Measurements from ENCODE around the gene ACSBG1.
A peak's percentile ranks its signal among the peaks of the same experiment; 100 is the strongest.

ACSBG1 gene

GRCh38 chr15:78265137-78265460 lies 30.7 kb upstream of the ACSBG1 start:
- Histone ChIP-seq H3K9me3 (ENCODE audit: control insufficient read depth, low read length) (no peaks in the 10 kb centered on the region), H3K36me3 (ENCODE audit: control insufficient read depth, insufficient read depth, low read length) (no peaks in the 10 kb centered on the region), H3K4me1 (ENCODE audit: control insufficient read depth, insufficient read depth, low read length, poor library complexity, severe bottlenecking) (no peaks in the 10 kb centered on the region), H3K27ac (ENCODE audit: low read depth, low read length, severe bottlenecking) (no peak overlapping the region), H3K4me3 (ENCODE audit: extremely low read depth, insufficient read depth, low read length, poor library complexity, severe bottlenecking) (peak overlapping the region; percentile 27)
- 82 to 87% methylated on average over 6 to 12 of the region's 12 CpGs for WGBS, 2 experiments (ENCODE audit: insufficient coverage in 2 of 2)

- Histone ChIP-seq H3K27ac (ENCODE audit: low read depth, low read length, severe bottlenecking) (no peak within 1 kb of the TSS), H3K4me3 (ENCODE audit: extremely low read depth, insufficient read depth, low read length, poor library complexity, severe bottlenecking) (peak within 1 kb of the TSS; percentile 27), H3K9me3 (ENCODE audit: control insufficient read depth, low read length) (no peaks in the 10 kb centered on the region), H3K36me3 (ENCODE audit: control insufficient read depth, insufficient read depth, low read length) (no peaks in the 10 kb centered on the region), H3K4me1 (ENCODE audit: control insufficient read depth, insufficient read depth, low read length, poor library complexity, severe bottlenecking) (no peaks in the 10 kb centered on the region)
- WGBS, 2 experiments (ENCODE audit: insufficient coverage in 2 of 2): 41 to 46% methylated on average over 60 to 88 of the region's 107 CpGs
Measured at GRCh38 chr15:78264304-78265136, 30.2 kb upstream of the ACSBG1 start, which contains the start of gene DNAJA4. Gene DNAJA4, plus strand, starts transcription at chr15:78264562. Its CDS starts 202 bp downstream, at chr15:78264764.

- 89 to 91% methylated on average over 23 of the region's 23 CpGs for WGBS, 2 experiments (ENCODE audit: insufficient coverage in 2 of 2)
Measured at GRCh38 chr15:78263907-78264303, 29.5 kb upstream of the ACSBG1 start.

GRCh38 chr15:78263351-78263781 lies 29.0 kb upstream of the ACSBG1 start:
- 95 to 96% methylated on average over 5 to 7 of the region's 7 CpGs for WGBS, 2 experiments (ENCODE audit: insufficient coverage in 2 of 2)
- Histone ChIP-seq H3K27ac (ENCODE audit: low read depth, low read length, severe bottlenecking) (no peak overlapping the region), H3K4me1 (ENCODE audit: control insufficient read depth, insufficient read depth, low read length, poor library complexity, severe bottlenecking) (no peaks in the 10 kb centered on the region), H3K9me3 (ENCODE audit: control insufficient read depth, low read length) (no peaks in the 10 kb centered on the region), H3K36me3 (ENCODE audit: control insufficient read depth, insufficient read depth, low read length) (no peaks in the 10 kb centered on the region), H3K4me3 (ENCODE audit: extremely low read depth, insufficient read depth, low read length, poor library complexity, severe bottlenecking) (no peak overlapping the region)

More at GRCh38 chr15:78263907-78264303, 29.5 kb upstream of the ACSBG1 start:
- H3K9me3 ChIP-seq (ENCODE audit: control insufficient read depth, low read length): no peaks in the 10 kb centered on the region
- no peaks in the 10 kb centered on the region for H3K4me1 ChIP-seq (ENCODE audit: control insufficient read depth, insufficient read depth, low read length, poor library complexity, severe bottlenecking)
- no peaks in the 10 kb centered on the region for H3K36me3 ChIP-seq (ENCODE audit: control insufficient read depth, insufficient read depth, low read length)
- H3K27ac ChIP-seq (ENCODE audit: low read depth, low read length, severe bottlenecking): no peak overlapping the region
- no peak overlapping the region for H3K4me3 ChIP-seq (ENCODE audit: extremely low read depth, insufficient read depth, low read length, poor library complexity, severe bottlenecking)

- Histone ChIP-seq H3K4me3 (ENCODE audit: extremely low read depth, insufficient read depth, low read length, poor library complexity, severe bottlenecking) (no peak overlapping the region), H3K36me3 (ENCODE audit: control insufficient read depth, insufficient read depth, low read length) (no peaks in the 10 kb centered on the region), H3K4me1 (ENCODE audit: control insufficient read depth, insufficient read depth, low read length, poor library complexity, severe bottlenecking) (no peaks in the 10 kb centered on the region), H3K27ac (ENCODE audit: low read depth, low read length, severe bottlenecking) (no peak overlapping the region), H3K9me3 (ENCODE audit: control insufficient read depth, low read length) (no peaks in the 10 kb centered on the region)
- 93 to 100% methylated on average over 2 to 3 of the region's 3 CpGs for WGBS, 2 experiments (ENCODE audit: insufficient coverage in 2 of 2)
Measured at GRCh38 chr15:78261062-78261461, 26.7 kb upstream of the ACSBG1 start.

- no peak overlapping the region for H3K27ac ChIP-seq (ENCODE audit: low read depth, low read length, severe bottlenecking)
- 33 to 54% methylated on average over 1 of the region's 2 CpGs for WGBS, 2 experiments (ENCODE audit: insufficient coverage in 2 of 2)
- H3K9me3 ChIP-seq (ENCODE audit: control insufficient read depth, low read length): no peaks in the 10 kb centered on the region
- H3K4me3 ChIP-seq (ENCODE audit: extremely low read depth, insufficient read depth, low read length, poor library complexity, severe bottlenecking): no peak overlapping the region
- H3K36me3 ChIP-seq (ENCODE audit: control insufficient read depth, insufficient read depth, low read length): no peaks in the 10 kb centered on the region
- H3K4me1 ChIP-seq (ENCODE audit: control insufficient read depth, insufficient read depth, low read length, poor library complexity, severe bottlenecking): no peaks in the 10 kb centered on the region
Measured at GRCh38 chr15:78260489-78260888, 26.1 kb upstream of the ACSBG1 start.

GRCh38 chr15:78259232-78259631 lies 24.9 kb upstream of the ACSBG1 start:
- no peak overlapping the region for H3K4me3 ChIP-seq (ENCODE audit: extremely low read depth, insufficient read depth, low read length, poor library complexity, severe bottlenecking)
- no peaks in the 10 kb centered on the region for H3K36me3 ChIP-seq (ENCODE audit: control insufficient read depth, insufficient read depth, low read length)
- no peak overlapping the region for H3K27ac ChIP-seq (ENCODE audit: low read depth, low read length, severe bottlenecking)
- no peaks in the 10 kb centered on the region for H3K9me3 ChIP-seq (ENCODE audit: control insufficient read depth, low read length)
- no peaks in the 10 kb centered on the region for H3K4me1 ChIP-seq (ENCODE audit: control insufficient read depth, insufficient read depth, low read length, poor library complexity, severe bottlenecking)
- WGBS, 2 experiments (ENCODE audit: insufficient coverage in 2 of 2): 87 to 91% methylated on average over 3 of the region's 3 CpGs

- Histone ChIP-seq H3K36me3 (ENCODE audit: control insufficient read depth, insufficient read depth, low read length) (no peaks in the 10 kb centered on the region), H3K9me3 (ENCODE audit: control insufficient read depth, low read length) (no peaks in the 10 kb centered on the region), H3K27ac (ENCODE audit: low read depth, low read length, severe bottlenecking) (no peak overlapping the region), H3K4me1 (ENCODE audit: control insufficient read depth, insufficient read depth, low read length, poor library complexity, severe bottlenecking) (no peaks in the 10 kb centered on the region), H3K4me3 (ENCODE audit: extremely low read depth, insufficient read depth, low read length, poor library complexity, severe bottlenecking) (no peak overlapping the region)
- WGBS, 2 experiments (ENCODE audit: insufficient coverage in 2 of 2): no CpG with 5 or more reads among the region's 3 CpGs
Measured at GRCh38 chr15:78257681-78258080, 23.3 kb upstream of the ACSBG1 start.

GRCh38 chr15:78256044-78256437 lies 21.7 kb upstream of the ACSBG1 start:
- Histone ChIP-seq H3K4me3 (ENCODE audit: extremely low read depth, insufficient read depth, low read length, poor library complexity, severe bottlenecking) (no peak overlapping the region), H3K4me1 (ENCODE audit: control insufficient read depth, insufficient read depth, low read length, poor library complexity, severe bottlenecking) (no peaks in the 10 kb centered on the region), H3K36me3 (ENCODE audit: control insufficient read depth, insufficient read depth, low read length) (no peaks in the 10 kb centered on the region), H3K9me3 (ENCODE audit: control insufficient read depth, low read length) (no peaks in the 10 kb centered on the region), H3K27ac (ENCODE audit: low read depth, low read length, severe bottlenecking) (no peak overlapping the region)
- WGBS, 2 experiments (ENCODE audit: insufficient coverage in 2 of 2): 80% methylated on average over 1 of the region's 3 CpGs; no CpG with 5 or more reads in 1 of the 2 experiments

- H3K27ac ChIP-seq (ENCODE audit: low read depth, low read length, severe bottlenecking): no peak overlapping the region
- no CpG with 5 or more reads among the region's 1 CpG for WGBS, 2 experiments (ENCODE audit: insufficient coverage in 2 of 2)
- no peaks in the 10 kb centered on the region for H3K4me1 ChIP-seq (ENCODE audit: control insufficient read depth, insufficient read depth, low read length, poor library complexity, severe bottlenecking)
- no peaks in the 10 kb centered on the region for H3K9me3 ChIP-seq (ENCODE audit: control insufficient read depth, low read length)
- H3K4me3 ChIP-seq (ENCODE audit: extremely low read depth, insufficient read depth, low read length, poor library complexity, severe bottlenecking): no peak overlapping the region
- no peaks in the 10 kb centered on the region for H3K36me3 ChIP-seq (ENCODE audit: control insufficient read depth, insufficient read depth, low read length)
Measured at GRCh38 chr15:78255421-78256043, 21.2 kb upstream of the ACSBG1 start.

GRCh38 chr15:78251136-78251535 lies 16.8 kb upstream of the ACSBG1 start:
- Histone ChIP-seq H3K27ac (ENCODE audit: low read depth, low read length, severe bottlenecking) (no peak overlapping the region), H3K4me1 (ENCODE audit: control insufficient read depth, insufficient read depth, low read length, poor library complexity, severe bottlenecking) (no peaks in the 10 kb centered on the region), H3K4me3 (ENCODE audit: extremely low read depth, insufficient read depth, low read length, poor library complexity, severe bottlenecking) (no peak overlapping the region), H3K9me3 (ENCODE audit: control insufficient read depth, low read length) (no peaks in the 10 kb centered on the region), H3K36me3 (ENCODE audit: control insufficient read depth, insufficient read depth, low read length) (no peaks in the 10 kb centered on the region)
- WGBS, 2 experiments (ENCODE audit: insufficient coverage in 2 of 2): 87 to 92% methylated on average over 6 to 8 of the region's 9 CpGs

Measured in mesodermal cell (in vitro differentiated cells).